Upper lobe of left lung (tissue), 6 donors: ENCODE data around the gene MTRF1. TPM values are rescaled to one million over a fixed set of nuclear protein-coding genes. Genes with fewer than 3 reads are reported as not detected.
"Not testable (repeated sequence)": the region's sequence is repeated elsewhere in the genome, so short reads cannot be mapped to it uniquely, and the experiment has no call there.

Experiments
- ATAC-seq, 2 donors: fragments of 200-7000 bp; cut with Tn5 transposase; one replicate each; pipeline ENCODE4 v1.9.1; 2022; ENCODE audit warnings: mild to moderate bottlenecking in 2 of 2, moderate library complexity in 2 of 2; ENCODE audit not compliant: low FRiP score in 2 of 2
- DNase-seq, 2 donors: peaks; one replicate each; pipeline ENCODE4 v3.0.0-alpha.2; 2019 to 2020
- H3K27ac ChIP-seq, 4 donors: fragments of 200-600 bp; sonication (generic); one replicate each; pipeline ENCODE4 v1.5.1; 2016 to 2019
- H3K27me3 ChIP-seq, 4 donors: fragments of 200-600 bp; sonication (generic); one replicate each; pipeline ENCODE4 v1.5.1; 2017 to 2019
- H3K36me3 ChIP-seq, 4 donors: fragments of 200-600 bp; sonication (generic); one replicate each; pipeline ENCODE4 v1.5.1; 2016 to 2019
- H3K4me1 ChIP-seq, 4 donors: fragments of 200-600 bp; sonication (generic); one replicate each; pipeline ENCODE4 v1.5.1; 2018 to 2019
- H3K4me3 ChIP-seq, 4 donors: fragments of 200-600 bp; sonication (generic); one replicate each; pipeline ENCODE4 v1.5.1; 2017 to 2019; ENCODE audit warnings: mild to moderate bottlenecking in 2 of 4, moderate library complexity in 1 of 4
- H3K9me3 ChIP-seq, 4 donors: fragments of 200-600 bp; sonication (generic); one replicate each; pipeline ENCODE4 v1.5.1; 2018 to 2019
- CTCF ChIP-seq, 6 experiments: fragments of 450-650 bp in 4 of 6; fragments of 200-600 bp in 2 of 6; sonication (generic) in 2 of 6; IDR thresholded peaks; one replicate each; pipeline ENCODE4 v1.5.1; 2016 to 2019; ENCODE audit warnings: antibody characterized with exemption in 6 of 6
- EP300 ChIP-seq, 4 donors: sonication (generic); formaldehyde crosslinking; IDR thresholded peaks; one replicate each; pipeline ENCODE4 v1.5.1; 2017; ENCODE audit warnings: antibody characterized with exemption in 4 of 4, control low read depth in 2 of 4
- POLR2A ChIP-seq, 4 donors: fragments of 450-650 bp; IDR thresholded peaks; one replicate each; pipeline ENCODE4 v1.5.1; 2016 to 2017; ENCODE audit warnings: antibody characterized with exemption in 4 of 4, mild to moderate bottlenecking in 2 of 4
- POLR2AphosphoS5 ChIP-seq, 2 donors: sonication (generic); formaldehyde crosslinking; IDR thresholded peaks; one replicate each; pipeline ENCODE4 v1.5.1; 2017; ENCODE audit warnings: antibody characterized with exemption in 2 of 2
- WGBS, 2 donors: methylation state at CpG; one replicate each; pipeline ENCODE4 v1.1.5; 2017 to 2018; 5-methylcytosine and 5-hydroxymethylcytosine counted together
- total RNA-seq, 6 donors: library from RNA; depleted of rRNA in 4 of 6; stranded (reverse); fragments of >200 nt in 4 of 6; gene quantifications; one replicate each; pipeline versions ENCODE4 v1.1.0 to v1.2.1, GENCODE V29; 2016 to 2021
- donor health status: DM: no; HTN: no; CAD: no; lungs with moderate emphysema.
- donor health status: DM: no; HTN: yes; CAD: no; lungs with severe emphysema.

MTRF1 gene
- total RNA-seq, 6 donors from 2014 or later: 7.8 to 35.6 (median 9.4) TPM

GRCh38 chr13:41291246-41291645, 27.9 kb upstream of the MTRF1 start:
- DNase-seq (no peak), ATAC-seq (no peak)
- Histone ChIP-seq H3K27me3 (no peaks in the 10 kb centered on the region), H3K36me3 (no peaks in the 10 kb centered on the region), H3K9me3 (no peaks in the 10 kb centered on the region), H3K4me3 (no peak overlapping the region), H3K4me1 (no peaks in the 10 kb centered on the region), H3K27ac (no peak overlapping the region)
- 81 to 93% methylated on average over 7 of the region's 7 CpGs for WGBS, 2 donors
- TF ChIP-seq POLR2AphosphoS5 (IDR thresholded peaks at IDR 0.05) (no peak), CTCF (IDR thresholded peaks at IDR 0.05) (no peak), POLR2A (IDR thresholded peaks at IDR 0.05) (no peak), EP300 (IDR thresholded peaks at IDR 0.05) (no peak)

DNA sequence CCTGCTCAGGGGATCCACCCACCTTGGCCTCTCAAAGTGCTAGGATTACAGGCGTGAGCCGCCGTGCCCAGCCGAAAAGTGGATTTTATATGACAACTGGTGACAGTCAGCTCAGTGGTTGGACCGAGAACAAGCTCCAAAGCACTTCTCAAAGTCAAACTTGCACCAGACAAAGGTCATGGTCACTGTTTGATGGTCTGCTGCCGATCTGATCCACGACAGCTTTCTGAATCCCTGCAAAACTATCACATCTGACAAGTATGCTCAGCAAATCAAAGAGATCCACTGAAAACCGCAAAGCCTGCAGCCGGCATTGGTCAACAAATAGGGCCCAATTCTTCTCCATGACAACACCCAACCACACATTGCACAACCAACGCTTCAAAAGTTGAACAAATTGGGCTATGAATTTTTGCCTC, 26.1 kb upstream of the MTRF1 start:
- ATAC-seq (no peak), DNase-seq (no peak)
- Histone ChIP-seq H3K9me3 (no peaks in the 10 kb centered on the region), H3K27me3 (no peaks in the 10 kb centered on the region), H3K4me3 (no peak overlapping the region), H3K27ac (no peak overlapping the region), H3K4me1 (no peaks in the 10 kb centered on the region), H3K36me3 (no peaks in the 10 kb centered on the region)
- WGBS, 2 donors: 81 to 93% methylated on average over 9 to 10 of the region's 10 CpGs
- TF ChIP-seq CTCF (IDR thresholded peaks at IDR 0.05): no peak

- ATAC-seq (no peak), DNase-seq (no peak)
- Histone ChIP-seq H3K9me3 (no peaks in the 10 kb centered on the region), H3K4me3 (no peak overlapping the region), H3K27me3 (no peaks in the 10 kb centered on the region), H3K27ac (no peak overlapping the region), H3K36me3 (no peaks in the 10 kb centered on the region), H3K4me1 (no peaks in the 10 kb centered on the region)
- WGBS, 2 donors: 77 to 84% methylated on average over 5 of the region's 5 CpGs
- TF ChIP-seq POLR2A (IDR thresholded peaks at IDR 0.05) (no peak), POLR2AphosphoS5 (IDR thresholded peaks at IDR 0.05) (no peak), CTCF (IDR thresholded peaks at IDR 0.05) (no peak), EP300 (IDR thresholded peaks at IDR 0.05) (no peak)
These were observed 23.0 kb upstream of the MTRF1 start for GRCh38 chr13:41286370-41286769.

DNA sequence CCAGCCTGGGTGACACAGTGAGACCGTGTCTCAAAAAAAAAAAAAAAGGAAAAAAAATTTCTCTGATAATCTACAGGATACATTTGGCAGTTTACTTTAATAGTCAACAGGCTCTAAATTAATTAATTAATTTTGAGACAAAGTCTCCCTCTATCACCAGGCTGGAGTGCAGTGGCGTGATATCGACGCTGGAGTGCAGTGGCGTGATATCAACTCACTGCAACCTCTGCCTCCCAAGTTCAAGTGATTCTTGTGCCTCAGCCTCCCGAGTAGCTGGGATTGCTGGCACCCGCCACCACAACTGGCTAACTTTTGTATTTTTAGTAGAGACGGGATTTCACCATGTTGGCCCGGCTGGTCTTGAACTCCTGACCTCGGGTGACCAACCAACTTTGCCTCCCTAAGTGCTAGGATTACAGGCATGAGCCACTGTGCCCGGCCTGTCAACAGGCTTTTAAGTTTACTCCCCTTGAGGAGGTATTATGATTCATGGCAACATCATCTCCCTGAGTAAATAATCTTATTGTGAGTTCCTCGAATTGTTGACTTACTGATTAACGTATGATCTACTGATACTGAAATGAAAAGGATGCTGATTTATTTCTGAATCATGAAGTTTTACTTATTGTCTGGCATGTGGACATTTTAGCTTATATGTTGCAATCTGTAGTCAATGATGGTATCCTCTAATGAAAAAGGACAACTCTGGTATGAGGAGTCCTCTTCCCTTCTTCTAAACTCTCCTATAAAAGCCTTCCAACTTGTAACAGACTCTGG, 21.3 kb upstream of the MTRF1 start:
- Histone ChIP-seq H3K4me1 (no peaks in the 10 kb centered on the region), H3K36me3 (no peaks in the 10 kb centered on the region), H3K4me3 (no peak overlapping the region), H3K9me3 (no peaks in the 10 kb centered on the region), H3K27ac (no peak overlapping the region), H3K27me3 (no peaks in the 10 kb centered on the region)
- ATAC-seq (no peak), DNase-seq (no peak)
- WGBS, 2 donors: 93 to 94% methylated on average over 13 of the region's 13 CpGs
- no peak for TF ChIP-seq POLR2AphosphoS5 (IDR thresholded peaks at IDR 0.05)
- no peak for TF ChIP-seq CTCF (IDR thresholded peaks at IDR 0.05)
- no peak for TF ChIP-seq POLR2A (IDR thresholded peaks at IDR 0.05)
- TF ChIP-seq EP300 (IDR thresholded peaks at IDR 0.05): no peak

DNA sequence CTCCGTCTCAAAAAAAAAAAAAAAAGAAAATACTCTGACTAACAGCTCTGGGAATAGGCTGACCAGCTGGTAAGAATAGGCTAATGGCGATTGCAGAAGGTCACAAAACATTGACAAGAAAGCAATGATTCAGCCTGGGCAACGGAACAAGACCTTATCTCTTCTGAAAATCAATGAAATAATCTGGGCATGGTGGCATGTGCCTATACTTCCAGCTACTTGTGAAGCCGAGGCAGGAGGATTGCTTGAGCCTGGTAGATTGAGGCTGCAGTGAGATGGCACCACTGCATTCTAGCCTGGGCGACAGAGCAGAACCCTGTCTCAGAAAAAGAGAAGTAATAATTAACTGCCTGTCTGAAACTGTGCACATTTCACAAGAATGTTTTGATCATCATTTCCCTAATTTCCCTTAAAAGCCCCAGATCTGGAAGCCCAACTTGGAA, 18.8 kb upstream of the MTRF1 start:
- ATAC-seq (no peak), DNase-seq (no peak)
- 58 to 79% methylated on average over 5 of the region's 5 CpGs for WGBS, 2 donors
- H3K4me1 ChIP-seq: no peaks in the 10 kb centered on the region
- no peak overlapping the region for H3K4me3 ChIP-seq
- no peak for TF ChIP-seq POLR2AphosphoS5 (IDR thresholded peaks at IDR 0.05)
- no peak for TF ChIP-seq POLR2A (IDR thresholded peaks at IDR 0.05)
- no peak for TF ChIP-seq CTCF (IDR thresholded peaks at IDR 0.05)
- TF ChIP-seq EP300 (IDR thresholded peaks at IDR 0.05): no peak
- H3K36me3 ChIP-seq: no peaks in the 10 kb centered on the region
- no peak overlapping the region for H3K27ac ChIP-seq
- no peaks in the 10 kb centered on the region for H3K27me3 ChIP-seq
- H3K9me3 ChIP-seq: no peaks in the 10 kb centered on the region

DNA sequence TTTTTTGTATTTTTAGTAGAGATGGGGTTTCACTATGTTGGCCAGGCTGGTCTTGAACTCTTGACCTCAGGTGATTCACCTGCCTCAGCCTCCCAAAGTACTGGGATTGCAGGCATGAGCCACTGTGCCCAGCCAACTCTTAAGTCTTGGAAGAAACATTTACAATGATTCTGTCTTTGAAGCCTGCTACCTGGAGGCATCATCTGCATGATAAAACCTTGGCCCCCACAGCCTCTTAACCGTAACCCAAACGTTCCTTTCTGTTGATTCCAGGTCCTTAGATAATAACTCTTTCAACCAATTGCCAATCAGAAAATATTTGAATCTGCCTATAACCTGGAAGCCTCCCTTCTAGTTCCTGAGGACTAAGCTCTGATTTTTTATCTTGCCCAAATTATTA, 15.8 kb upstream of the MTRF1 start:
- not testable (repeated sequence) for H3K4me3 ChIP-seq, H3K27me3 ChIP-seq, H3K27ac ChIP-seq, ATAC-seq, H3K9me3 ChIP-seq, DNase-seq, H3K4me1 ChIP-seq, H3K36me3 ChIP-seq
- 56 to 74% methylated on average over 2 of the region's 2 CpGs for WGBS, 2 donors
